Right ventricle myocardium superior (tissue), 1 donor: ENCODE measurements around the gene LIMK2. TPM values are rescaled to one million over a fixed set of nuclear protein-coding genes. Genes with fewer than 3 reads are reported as not detected.
"Not testable (repeated sequence)": the region's sequence is repeated elsewhere in the genome, so short reads cannot be mapped to it uniquely, and the experiment has no call there.

Experiments
- ATAC-seq: fragments of 200-7000 bp; cut with Tn5 transposase; one replicate; pipeline ENCODE4 v1.9.1; 2020; ENCODE audit warnings: mild to moderate bottlenecking; ENCODE audit not compliant: poor library complexity
- DNase-seq: peaks from one replicate; pipeline ENCODE4 v3.0.0-alpha.2; 2020
- intact Hi-C: fragments of 100-400 bp; cut with DNase I; formaldehyde crosslinking; loops from one replicate; pipeline ENCODE4 v1.11.2; 2022
- total RNA-seq: library from RNA; stranded (reverse); fragmentation: NEBNext Ultra II Directional; extraction: Animal tissue kit (Norgen Biotek cat#: 25700); gene quantifications from one replicate; pipeline ENCODE4 v1.2.1, GENCODE V29; 2021
- donor health status: DM: no; HTN: yes; CAD: no; lungs with severe emphysema.

The LIMK2 gene
- total RNA-seq, 1 donor from 2014 or later, result 8.5 TPM

- intact Hi-C loops, DNase-seq, ATAC-seq: not testable (repeated sequence)
These were observed 23.9 kb downstream of the LIMK2 start for GRCh38 chr22:31236044-31236443.

- ATAC-seq, result no peak
- DNase-seq, result no peak
- intact Hi-C loops, result no loop called here
These were observed 26.0 kb downstream of the LIMK2 start for GRCh38 chr22:31238057-31238456.

GRCh38 chr22:31239771-31240370 is 27.8 kb downstream of the LIMK2 start:
- intact Hi-C loops, result no loop called here
- DNase-seq (no peak), ATAC-seq (no peak)

GRCh38 chr22:31241200-31241599 is 29.1 kb downstream of the LIMK2 start:
- intact Hi-C loops, result no loop called here
- DNase-seq (no peak), ATAC-seq (no peak)

- intact Hi-C loops, result no loop called here
- DNase-seq, result no peak
- ATAC-seq, result no peak
These were observed 29.8 kb downstream of the LIMK2 start for GRCh38 chr22:31241936-31242335.

- ATAC-seq, result no peak
- intact Hi-C loops, result no loop called here
These were observed 31.4 kb downstream of the LIMK2 start for GRCh38 chr22:31243339-31244045.

GRCh38 chr22:31244046-31244942 is 32.2 kb downstream of the LIMK2 start:
- intact Hi-C loops, result no loop called here
- DNase-seq (no peak), ATAC-seq (no peak)

More at GRCh38 chr22:31243339-31244045, 31.4 kb downstream of the LIMK2 start:
- DNase-seq, result no peak

- ATAC-seq, result no peak
- DNase-seq, result no peak
- intact Hi-C loops, result no loop called here
These were observed 32.9 kb downstream of the LIMK2 start for GRCh38 chr22:31244943-31245451.

GRCh38 chr22:31245998-31246397 is 33.9 kb downstream of the LIMK2 start:
- DNase-seq, intact Hi-C loops, ATAC-seq: not testable (repeated sequence)

GRCh38 chr22:31246687-31247086 is 34.6 kb downstream of the LIMK2 start:
- ATAC-seq, result no peak
- DNase-seq, result no peak
- intact Hi-C loops, result no loop called here

- DNase-seq (no peak), ATAC-seq (no peak)
- intact Hi-C loops, result no loop called here
These were observed 35.6 kb downstream of the LIMK2 start for GRCh38 chr22:31247726-31248125.

- ATAC-seq (peak; percentile 97), DNase-seq (peak; percentile 79)
- intact Hi-C loops, result no loop called here
These were observed 36.1 kb downstream of the LIMK2 start for GRCh38 chr22:31248138-31248745.

- intact Hi-C loops, result no loop called here
- ATAC-seq (no peak), DNase-seq (no peak)
These were observed 37.2 kb downstream of the LIMK2 start for GRCh38 chr22:31248965-31249958.

GRCh38 chr22:31250740-31251600 is 38.9 kb downstream of the LIMK2 start:
- ATAC-seq (peak; percentile 3), DNase-seq (no peak)
- intact Hi-C loops, result no loop called here

- intact Hi-C loops, result no loop called here
- peak; percentile 35 for ATAC-seq
- DNase-seq, result peak; percentile 52
These were observed 41.9 kb downstream of the LIMK2 start for GRCh38 chr22:31253949-31254348.

- intact Hi-C loops, result no loop called here
- no peak for ATAC-seq
These were observed 47.8 kb downstream of the LIMK2 start for GRCh38 chr22:31259798-31260473.

More at GRCh38 chr22:31259798-31260473, 47.8 kb downstream of the LIMK2 start:
- no peak for DNase-seq
